HG03196 (cell line): ENCODE data around the gene CACNA1G.

Source experiments
- ATAC-seq: cut with Tn5 transposase; IDR thresholded peaks from one replicate; pipeline ENCODE4 v1.9.1; 2021; ENCODE audit not compliant: unreplicated experiment

Gene CACNA1G

GRCh38 chr17:50667259-50668024, 106.9 kb downstream of the CACNA1G start:
- ATAC-seq: no peak

GRCh38 chr17:50668025-50668837, 107.7 kb downstream of the CACNA1G start:
- ATAC-seq: no peak

- no peak for ATAC-seq
Measured at GRCh38 chr17:50668838-50669581, 108.5 kb downstream of the CACNA1G start.

- ATAC-seq: no peak
Measured at GRCh38 chr17:50672071-50672470, 111.6 kb downstream of the CACNA1G start.

- no peak for ATAC-seq
Measured at GRCh38 chr17:50672831-50673551, 112.5 kb downstream of the CACNA1G start.

- no peak for ATAC-seq
Measured at GRCh38 chr17:50675190-50675589, 114.7 kb downstream of the CACNA1G start.

- ATAC-seq: no peak
Measured at GRCh38 chr17:50675627-50676026, 115.1 kb downstream of the CACNA1G start.

- ATAC-seq: no peak
Measured at GRCh38 chr17:50676065-50676975, 115.8 kb downstream of the CACNA1G start.
